ENCODE results near the gene LRRC49.

DNA sequence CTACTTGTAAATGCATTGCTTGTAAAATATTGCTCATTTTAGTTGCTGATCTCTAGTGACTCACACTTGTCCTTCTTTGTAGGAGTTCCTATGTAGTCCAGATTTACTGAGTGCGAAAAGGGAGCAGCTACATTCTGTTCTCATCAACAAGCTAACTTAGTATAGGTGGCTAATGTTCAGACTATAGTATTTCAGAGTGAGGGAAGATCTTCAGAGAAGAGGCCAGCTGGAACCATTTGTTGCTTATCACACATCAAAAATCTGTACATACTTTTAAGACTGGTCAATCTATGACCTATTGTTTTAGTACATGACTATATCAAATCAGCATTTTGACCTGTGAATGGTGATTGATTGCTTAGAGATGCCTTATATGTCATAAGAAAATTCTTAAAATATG is 151.4 kb downstream of the LRRC49 start:
- TF ChIP-seq, protein P1, sequence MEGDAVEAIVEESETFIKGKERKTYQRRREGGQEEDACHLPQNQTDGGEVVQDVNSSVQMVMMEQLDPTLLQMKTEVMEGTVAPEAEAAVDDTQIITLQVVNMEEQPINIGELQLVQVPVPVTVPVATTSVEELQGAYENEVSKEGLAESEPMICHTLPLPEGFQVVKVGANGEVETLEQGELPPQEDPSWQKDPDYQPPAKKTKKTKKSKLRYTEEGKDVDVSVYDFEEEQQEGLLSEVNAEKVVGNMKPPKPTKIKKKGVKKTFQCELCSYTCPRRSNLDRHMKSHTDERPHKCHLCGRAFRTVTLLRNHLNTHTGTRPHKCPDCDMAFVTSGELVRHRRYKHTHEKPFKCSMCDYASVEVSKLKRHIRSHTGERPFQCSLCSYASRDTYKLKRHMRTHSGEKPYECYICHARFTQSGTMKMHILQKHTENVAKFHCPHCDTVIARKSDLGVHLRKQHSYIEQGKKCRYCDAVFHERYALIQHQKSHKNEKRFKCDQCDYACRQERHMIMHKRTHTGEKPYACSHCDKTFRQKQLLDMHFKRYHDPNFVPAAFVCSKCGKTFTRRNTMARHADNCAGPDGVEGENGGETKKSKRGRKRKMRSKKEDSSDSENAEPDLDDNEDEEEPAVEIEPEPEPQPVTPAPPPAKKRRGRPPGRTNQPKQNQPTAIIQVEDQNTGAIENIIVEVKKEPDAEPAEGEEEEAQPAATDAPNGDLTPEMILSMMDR (conservative IDR thresholded peaks at IDR 0.05; ENCODE audit: low read depth, low read length), result no peak
- TF ChIP-seq EZH2 (IDR thresholded peaks at IDR 0.05; ENCODE audit: borderline replicate concordance, low read depth, low read length, poor library complexity, severe bottlenecking), result no peak
